ENCODE results near the gene MEIOSIN.
"Not testable (repeated sequence)": the region's sequence is repeated elsewhere in the genome, so short reads cannot be mapped to it uniquely, and the experiment has no call there.

MEIOSIN gene

DNA sequence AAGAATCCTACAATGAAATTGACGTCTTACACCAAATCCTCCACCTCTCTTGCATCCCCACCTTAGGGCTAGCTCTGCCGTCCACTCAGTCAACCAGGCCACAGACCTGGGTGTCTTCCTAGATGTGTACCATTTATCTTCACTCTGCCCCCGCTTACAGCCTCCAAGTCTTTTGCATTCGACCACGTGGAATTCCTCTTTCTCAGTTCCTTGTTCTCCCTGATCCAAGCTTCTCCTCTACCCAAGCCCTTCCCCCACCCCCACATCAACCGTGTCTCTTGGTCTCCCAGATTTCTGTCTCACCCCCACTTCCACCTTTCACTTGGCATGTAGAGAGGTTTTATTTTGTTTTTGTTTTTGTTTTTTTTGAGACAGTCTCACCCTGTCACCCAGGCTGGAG lies 60.6 kb downstream of the MEIOSIN start:
- no peak overlapping the region for H2AFZ ChIP-seq (ENCODE audit: low read depth, low read length)

DNA sequence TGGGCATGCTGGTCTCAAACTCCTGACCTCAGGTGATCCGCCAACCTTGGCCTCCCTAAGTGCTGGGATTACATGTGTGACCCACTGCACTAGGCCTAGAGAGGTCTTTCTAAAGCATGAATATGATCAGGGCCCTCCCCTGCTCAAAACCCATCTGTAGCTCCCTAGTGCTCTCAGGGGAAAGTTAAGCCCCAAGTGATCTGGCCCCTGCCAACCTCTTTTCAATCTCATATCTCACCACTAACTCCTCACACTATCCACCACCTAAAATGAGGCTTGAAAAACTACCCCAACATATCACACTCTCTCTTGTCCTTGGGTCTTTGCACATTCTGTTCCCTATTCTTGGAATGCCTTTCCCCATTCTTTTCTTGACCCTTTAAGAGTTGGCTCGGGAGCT lies 61.4 kb downstream of the MEIOSIN start:
- H3K79me2 ChIP-seq (ENCODE audit: insufficient read depth, low read length): peaks cover 17% of the 10 kb centered on the region
- H2AFZ ChIP-seq (ENCODE audit: low read depth, low read length): no peak overlapping the region; the same call in 1 of the 2 replicates
- no peak for DNase-seq
- H4K20me1 ChIP-seq (ENCODE audit: insufficient read depth, low read length): peaks cover 10% of the 10 kb centered on the region; the same call in 1 of the 2 replicates
- peaks cover 30% of the 10 kb centered on the region for H3K4me1 ChIP-seq (ENCODE audit: insufficient read depth, low read length)
- no peak overlapping the region for H3K4me3 ChIP-seq (ENCODE audit: low read depth in 1 of 2, low read length in 2 of 2)
- TF ChIP-seq, protein P1, sequence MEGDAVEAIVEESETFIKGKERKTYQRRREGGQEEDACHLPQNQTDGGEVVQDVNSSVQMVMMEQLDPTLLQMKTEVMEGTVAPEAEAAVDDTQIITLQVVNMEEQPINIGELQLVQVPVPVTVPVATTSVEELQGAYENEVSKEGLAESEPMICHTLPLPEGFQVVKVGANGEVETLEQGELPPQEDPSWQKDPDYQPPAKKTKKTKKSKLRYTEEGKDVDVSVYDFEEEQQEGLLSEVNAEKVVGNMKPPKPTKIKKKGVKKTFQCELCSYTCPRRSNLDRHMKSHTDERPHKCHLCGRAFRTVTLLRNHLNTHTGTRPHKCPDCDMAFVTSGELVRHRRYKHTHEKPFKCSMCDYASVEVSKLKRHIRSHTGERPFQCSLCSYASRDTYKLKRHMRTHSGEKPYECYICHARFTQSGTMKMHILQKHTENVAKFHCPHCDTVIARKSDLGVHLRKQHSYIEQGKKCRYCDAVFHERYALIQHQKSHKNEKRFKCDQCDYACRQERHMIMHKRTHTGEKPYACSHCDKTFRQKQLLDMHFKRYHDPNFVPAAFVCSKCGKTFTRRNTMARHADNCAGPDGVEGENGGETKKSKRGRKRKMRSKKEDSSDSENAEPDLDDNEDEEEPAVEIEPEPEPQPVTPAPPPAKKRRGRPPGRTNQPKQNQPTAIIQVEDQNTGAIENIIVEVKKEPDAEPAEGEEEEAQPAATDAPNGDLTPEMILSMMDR (IDR thresholded peaks at IDR 0.05; ENCODE audit: borderline replicate concordance, extremely low read depth, low read length, poor library complexity, severe bottlenecking): no peak
- TF ChIP-seq EZH2 (IDR thresholded peaks at IDR 0.05; ENCODE audit: borderline replicate concordance, low read depth, low read length, severe bottlenecking): no peak
- H3K36me3 ChIP-seq (ENCODE audit: insufficient read depth, low read length): peaks cover 7% of the 10 kb centered on the region
- no peak overlapping the region for H3K9ac ChIP-seq (ENCODE audit: low read depth, low read length)
- no peak for ATAC-seq (ENCODE audit: insufficient read depth, low read depth)
- no peaks in the 10 kb centered on the region for H3K9me3 ChIP-seq (ENCODE audit: insufficient read depth, low read length, severe bottlenecking)
- no peak overlapping the region for H3K27ac ChIP-seq (ENCODE audit: low read length)
- H3K4me2 ChIP-seq (ENCODE audit: insufficient read depth, low read length): no peak overlapping the region
- no peaks in the 10 kb centered on the region for H3K27me3 ChIP-seq (ENCODE audit: insufficient read depth, low read length, poor library complexity)

More for the DNA sequence above, 60.6 kb downstream of the MEIOSIN start:
- Histone ChIP-seq H3K79me2 (ENCODE audit: insufficient read depth, low read length) (peaks cover 17% of the 10 kb centered on the region), H3K27ac (ENCODE audit: low read length) (no peak overlapping the region), H3K4me3 (ENCODE audit: low read depth in 1 of 2, low read length in 2 of 2) (no peak overlapping the region), H3K9ac (ENCODE audit: low read depth, low read length) (no peak overlapping the region), H3K9me3 (ENCODE audit: insufficient read depth, low read length, severe bottlenecking) (no peaks in the 10 kb centered on the region), H3K36me3 (ENCODE audit: insufficient read depth, low read length) (peaks cover 14% of the 10 kb centered on the region), H3K4me1 (ENCODE audit: insufficient read depth, low read length) (peaks cover 23% of the 10 kb centered on the region), H3K4me2 (ENCODE audit: insufficient read depth, low read length) (no peak overlapping the region), H4K20me1 (ENCODE audit: insufficient read depth, low read length) (peaks cover 14% of the 10 kb centered on the region), H3K27me3 (ENCODE audit: insufficient read depth, low read length, poor library complexity) (no peaks in the 10 kb centered on the region)
- no peak for DNase-seq
- TF ChIP-seq, protein P1 (IDR thresholded peaks at IDR 0.05; ENCODE audit: borderline replicate concordance, extremely low read depth, low read length, poor library complexity, severe bottlenecking): no peak
- ATAC-seq (ENCODE audit: insufficient read depth, low read depth): no peak

DNA sequence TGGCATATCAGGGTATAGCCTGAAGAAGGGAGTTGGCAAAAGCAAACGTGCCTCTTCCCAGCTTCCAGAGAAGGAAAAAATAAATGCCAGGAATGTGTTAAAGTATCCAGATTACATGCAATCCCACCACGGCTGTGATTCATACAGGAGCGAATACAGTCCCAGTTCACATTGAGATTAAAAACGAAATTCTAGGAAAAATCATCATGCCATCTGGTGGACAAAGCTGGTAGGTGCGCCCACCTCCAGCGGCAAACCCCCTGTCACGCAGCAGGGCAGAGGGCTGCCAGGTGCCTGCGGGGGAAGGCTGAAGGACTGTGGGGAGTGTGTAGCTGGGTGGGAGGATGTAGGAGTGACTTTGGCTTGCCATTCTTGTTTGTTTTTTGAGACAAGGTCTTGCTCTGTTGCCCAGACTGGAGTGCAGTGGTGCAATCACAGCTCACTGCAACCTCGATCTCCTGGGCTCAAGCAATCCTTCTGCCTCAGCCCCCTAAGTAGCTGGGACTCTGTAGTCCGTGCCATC lies 65.8 kb downstream of the MEIOSIN start:
- Histone ChIP-seq H3K4me2 (ENCODE audit: insufficient read depth, low read length) (no peak overlapping the region), H2AFZ (ENCODE audit: low read depth, low read length) (no peak overlapping the region), H3K4me3 (ENCODE audit: low read depth in 1 of 2, low read length in 2 of 2) (no peak overlapping the region), H3K27ac (ENCODE audit: low read length) (no peak overlapping the region), H3K36me3 (ENCODE audit: insufficient read depth, low read length) (no peaks in the 10 kb centered on the region), H3K79me2 (ENCODE audit: insufficient read depth, low read length) (no peaks in the 10 kb centered on the region), H3K9ac (ENCODE audit: low read depth, low read length) (no peak overlapping the region), H4K20me1 (ENCODE audit: insufficient read depth, low read length) (no peaks in the 10 kb centered on the region), H3K4me1 (ENCODE audit: insufficient read depth, low read length) (peaks cover 9% of the 10 kb centered on the region), H3K9me3 (ENCODE audit: insufficient read depth, low read length, severe bottlenecking) (no peaks in the 10 kb centered on the region), H3K27me3 (ENCODE audit: insufficient read depth, low read length, poor library complexity) (no peaks in the 10 kb centered on the region)
- ATAC-seq (ENCODE audit: insufficient read depth, low read depth): peak; percentile 99
- peak; percentile 79 for DNase-seq
- no peak for TF ChIP-seq EZH2 (IDR thresholded peaks at IDR 0.05; ENCODE audit: borderline replicate concordance, low read depth, low read length, severe bottlenecking)
- TF ChIP-seq, protein P1 (IDR thresholded peaks at IDR 0.05; ENCODE audit: borderline replicate concordance, extremely low read depth, low read length, poor library complexity, severe bottlenecking): peak; percentile 96

DNA sequence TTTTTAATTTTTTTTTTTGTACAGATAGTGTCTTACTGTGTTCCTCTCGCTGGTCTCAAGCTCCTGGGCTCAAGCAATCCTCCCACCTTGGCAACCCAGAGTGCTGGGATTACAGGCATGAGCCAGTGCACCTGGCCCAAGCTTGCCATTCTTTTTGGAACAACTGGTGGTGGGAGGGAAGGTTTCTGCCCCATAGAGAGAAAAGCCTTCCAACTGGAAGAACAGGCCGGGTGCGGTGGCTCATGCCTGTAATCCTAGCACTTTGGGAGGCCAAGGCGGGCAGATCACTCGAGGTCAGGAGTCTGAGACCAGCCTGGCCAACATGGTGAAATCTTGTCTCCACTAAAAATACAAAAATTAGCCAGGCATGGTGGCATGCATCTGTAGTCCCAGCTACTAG lies 66.3 kb downstream of the MEIOSIN start:
- ATAC-seq (ENCODE audit: insufficient read depth, low read depth); H4K20me1 ChIP-seq (ENCODE audit: insufficient read depth, low read length); H3K79me2 ChIP-seq (ENCODE audit: insufficient read depth, low read length); H3K27me3 ChIP-seq (ENCODE audit: insufficient read depth, low read length, poor library complexity); H2AFZ ChIP-seq (ENCODE audit: low read depth, low read length); H3K4me1 ChIP-seq (ENCODE audit: insufficient read depth, low read length); H3K27ac ChIP-seq (ENCODE audit: low read length); H3K36me3 ChIP-seq (ENCODE audit: insufficient read depth, low read length); H3K9ac ChIP-seq (ENCODE audit: low read depth, low read length); H3K4me2 ChIP-seq (ENCODE audit: insufficient read depth, low read length); H3K4me3 ChIP-seq (ENCODE audit: low read depth in 1 of 2, low read length in 2 of 2); H3K9me3 ChIP-seq (ENCODE audit: insufficient read depth, low read length, severe bottlenecking); DNase-seq: not testable (repeated sequence)
